Smooth muscle cell (in vitro differentiated cells): Measurements from ENCODE around the gene RPP40. TPM values are rescaled to one million over a fixed set of nuclear protein-coding genes. Genes with fewer than 3 reads are reported as not detected.

Experiments
- DNase-seq: peaks from one replicate; lab custom pipeline; 2025; ENCODE audit not compliant: unreplicated experiment; lab: John Stamatoyannopoulos, UW
- H2AFZ ChIP-seq: fragments of 200-600 bp; sonication (generic); 2 replicates; pipeline ENCODE4 v1.6.0; 2016; ENCODE audit warnings: antibody characterized with exemption, low read depth, mild to moderate bottlenecking
- H3F3A ChIP-seq: fragments of 200-600 bp; sonication (generic); 2 replicates; pipeline ENCODE4 v1.6.0; 2017; ENCODE audit warnings: antibody characterized with exemption, low read depth
- H3K27ac ChIP-seq: fragments of 200-600 bp; sonication (generic); 2 replicates; pipeline ENCODE4 v1.5.1; 2016; ENCODE audit warnings: low read depth, mild to moderate bottlenecking
- H3K27me3 ChIP-seq: fragments of 200-600 bp; sonication (generic); 2 replicates; pipeline ENCODE4 v1.6.1; 2016; ENCODE audit warnings: low read depth, mild to moderate bottlenecking
- H3K36me3 ChIP-seq: fragments of 200-600 bp; sonication (generic); 2 replicates; pipeline ENCODE4 v1.5.1; 2016; ENCODE audit warnings: low read depth
- H3K4me1 ChIP-seq: fragments of 200-600 bp; sonication (generic); 2 replicates; pipeline ENCODE4 v1.5.1; 2016; ENCODE audit warnings: low read depth
- H3K4me2 ChIP-seq: fragments of 200-600 bp; sonication (generic); 2 replicates; pipeline ENCODE4 v1.6.0; 2016; ENCODE audit warnings: mild to moderate bottlenecking
- H3K4me3 ChIP-seq: fragments of 200-600 bp; sonication (generic); 2 replicates; pipeline ENCODE4 v1.5.1; 2016; ENCODE audit warnings: mild to moderate bottlenecking
- H3K79me2 ChIP-seq: fragments of 200-600 bp; sonication (generic); 2 replicates; pipeline ENCODE4 v1.6.0; 2016; ENCODE audit warnings: low read depth, mild to moderate bottlenecking
- H3K9ac ChIP-seq: fragments of 200-600 bp; sonication (generic); 2 replicates; pipeline ENCODE4 v1.6.0; 2016; ENCODE audit warnings: low read depth
- H3K9me3 ChIP-seq: fragments of 200-600 bp; sonication (generic); replicated peaks from 2 replicates; pipeline ENCODE4 v1.5.1; 2016; ENCODE audit warnings: low read depth
- H4K20me1 ChIP-seq: fragments of 200-600 bp; sonication (generic); 2 replicates; pipeline ENCODE4 v1.6.0; 2016; ENCODE audit warnings: low read depth
- CTCF ChIP-seq: fragments of 200-600 bp; sonication (generic); IDR thresholded peaks from 2 replicates; pipeline ENCODE4 v1.5.1; 2017; ENCODE audit warnings: borderline replicate concordance, mild to moderate bottlenecking, antibody characterized with exemption; ENCODE audit not compliant: insufficient read depth, poor library complexity, severe bottlenecking
- WGBS: methylation state at CpG from one replicate; pipeline ENCODE4 v1.1.7; 2016; ENCODE audit warnings: low lambda C conversion rate; 5-methylcytosine and 5-hydroxymethylcytosine counted together
- polyA plus RNA-seq: library from polyadenylated mRNA; unstranded; fragments of >200 nt; fragmentation: Nextera tagmentation; extraction: Ambion mirVana; gene quantifications from 2 replicates; pipeline ENCODE4 v1.2.1, GENCODE V29; 2016
- total RNA-seq: library from RNA; depleted of rRNA; stranded (reverse); fragments of >200 nt; gene quantifications from 2 replicates; pipeline ENCODE4 v1.2.3, GENCODE V29; 2014

Gene RPP40
- total and polyA plus RNA-seq, 2 experiments from 2014 or later: 6.7 to 7.7 TPM

- no peaks in the 10 kb centered on the region for H3K79me2 ChIP-seq
- no peaks in the 10 kb centered on the region for H3K4me1 ChIP-seq
- H3F3A ChIP-seq: no peaks in the 10 kb centered on the region
- H3K36me3 ChIP-seq: peaks cover 12% of the 10 kb centered on the region
- no peak overlapping the region for H3K4me3 ChIP-seq
- WGBS: 46% methylated on average over 14 of the region's 14 CpGs
- no peak for DNase-seq
- H3K27me3 ChIP-seq: no peaks in the 10 kb centered on the region
- no peak overlapping the region for H2AFZ ChIP-seq
- no peak overlapping the region for H3K9ac ChIP-seq
- TF ChIP-seq CTCF: no peak
- H3K4me2 ChIP-seq: no peak overlapping the region
- peak overlapping the region; percentile 52 for H3K27ac ChIP-seq
- H3K9me3 ChIP-seq: no peaks in the 10 kb centered on the region
- peaks cover 18% of the 10 kb centered on the region for H4K20me1 ChIP-seq
These were observed 52.9 kb downstream of the RPP40 start for GRCh38 chr6:4950836-4951533.

DNA sequence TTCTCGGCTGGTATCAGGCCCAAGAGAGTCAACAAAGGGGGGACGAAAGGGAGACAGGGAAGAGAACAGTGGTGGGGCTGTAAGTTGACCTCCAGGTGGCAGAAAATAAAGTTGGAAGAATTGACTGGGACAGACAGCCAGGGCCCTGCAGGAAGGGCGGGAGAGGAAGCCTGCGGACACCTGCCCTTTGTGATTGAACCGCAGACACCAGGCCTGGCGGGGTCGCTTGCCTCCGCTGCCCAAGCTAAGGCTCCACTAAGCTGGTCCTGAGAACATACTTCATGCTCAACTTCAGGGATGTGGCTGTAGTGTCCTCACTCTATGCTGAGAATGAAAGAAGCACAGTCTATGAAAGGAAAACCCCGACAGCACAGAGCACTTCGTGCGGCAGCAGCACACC lies 53.8 kb downstream of the RPP40 start:
- Histone ChIP-seq H3K36me3 (peaks cover 9% of the 10 kb centered on the region), H3K79me2 (no peaks in the 10 kb centered on the region), H3K9ac (no peak overlapping the region), H3K4me2 (no peak overlapping the region), H3F3A (no peaks in the 10 kb centered on the region), H3K27me3 (no peaks in the 10 kb centered on the region), H3K9me3 (no peaks in the 10 kb centered on the region), H3K4me3 (no peak overlapping the region), H4K20me1 (peaks cover 18% of the 10 kb centered on the region), H2AFZ (no peak overlapping the region), H3K4me1 (no peaks in the 10 kb centered on the region), H3K27ac (no peak overlapping the region)
- no peak for DNase-seq
- TF ChIP-seq CTCF: no peak
- WGBS: 98% methylated on average over 11 of the region's 11 CpGs

- Histone ChIP-seq H3K9me3 (no peaks in the 10 kb centered on the region), H3K79me2 (no peaks in the 10 kb centered on the region), H3K4me1 (no peaks in the 10 kb centered on the region), H2AFZ (no peak overlapping the region), H3F3A (no peaks in the 10 kb centered on the region), H3K27ac (peak overlapping the region; percentile 11), H3K27me3 (no peaks in the 10 kb centered on the region), H3K36me3 (peaks cover 6% of the 10 kb centered on the region), H3K9ac (no peak overlapping the region), H3K4me3 (no peak overlapping the region), H3K4me2 (no peak overlapping the region), H4K20me1 (peaks cover 18% of the 10 kb centered on the region)
- WGBS: 72% methylated on average over 15 of the region's 15 CpGs
- DNase-seq: no peak
- no peak for TF ChIP-seq CTCF
These were observed 54.9 kb downstream of the RPP40 start for GRCh38 chr6:4948781-4949450.
